ENCODE measurements around the gene SRSF10.
A peak's percentile ranks its signal among the peaks of the same experiment; 100 is the strongest.

The SRSF10 gene

GRCh38 chr1:24010650-24011049 is 30.5 kb upstream of the SRSF10 start:
- ChIA-PET POLR2A (interaction anchor here (1.7 kb wide), 1 partner anchor 9 kb away, joined by 8 read pairs; no protein-coding TSS in a partner anchor), CTCF (interaction anchor here (0.6 to 1.7 kb wide), 3 partner anchors 17 to 77 kb away, joined by 3 to 4 read pairs (median 3); partner anchors contain the start of gene PNRC2)
- no peaks in the 10 kb centered on the region for H3K9me3 ChIP-seq (ENCODE audit: control insufficient read depth, insufficient read depth, low read depth, low read length)
- H3K4me1 ChIP-seq (ENCODE audit: control insufficient read depth, insufficient read depth, low read length): peaks cover 21% of the 10 kb centered on the region
- no peak overlapping the region for H3K4me3 ChIP-seq (ENCODE audit: low read depth, low read length)
- H3K27ac ChIP-seq (ENCODE audit: extremely low read depth, low read depth, low read length): no peak overlapping the region; the same call in 1 of the 2 replicates
- TF ChIP-seq OSR2 (tag by site-specific recombination; IDR thresholded peaks at IDR 0.05): peak; percentile 87
- no peak for TF ChIP-seq ZNF561 (tag by site-specific recombination; IDR thresholded peaks at IDR 0.05; ENCODE audit: borderline replicate concordance)
- TF ChIP-seq ZBTB26 (tag by site-specific recombination; optimal IDR thresholded peaks at IDR 0.05): no peak
- TF ChIP-seq PRDM6 (tag by site-specific recombination; IDR thresholded peaks at IDR 0.05): 0 out of 2 replicates have a peak, but pooled peaks have one; percentile 25
- TF ChIP-seq ZNF10 (tag by site-specific recombination; IDR thresholded peaks at IDR 0.05): peak; percentile 55
- no peak for TF ChIP-seq ZNF629 (tag by site-specific recombination; IDR thresholded peaks at IDR 0.05)
- H3K36me3 ChIP-seq (ENCODE audit: control insufficient read depth in 2 of 2, insufficient read depth in 1 of 2, low read length in 2 of 2): no peaks in the 10 kb centered on the region

- Histone ChIP-seq H3K4me1 (ENCODE audit: control insufficient read depth, insufficient read depth, low read length) (peaks cover 21% of the 10 kb centered on the region), H3K4me3 (ENCODE audit: low read depth, low read length) (no peak overlapping the region), H3K9me3 (ENCODE audit: control insufficient read depth, insufficient read depth, low read depth, low read length) (no peaks in the 10 kb centered on the region), H3K36me3 (ENCODE audit: control insufficient read depth in 2 of 2, insufficient read depth in 1 of 2, low read length in 2 of 2) (no peaks in the 10 kb centered on the region), H3K27ac (ENCODE audit: extremely low read depth, low read depth, low read length) (0 out of 2 replicates have a peak overlapping the region, but pooled peaks have one; percentile 46)
- CTCF ChIA-PET: interaction anchor here (1.0 to 1.5 kb wide), 4 partner anchors 18 to 512 kb away, joined by 3 to 4 read pairs (median 3); no protein-coding TSS in a partner anchor
- POLR2A ChIA-PET: interaction anchor here (1.4 to 1.7 kb wide), 3 partner anchors 10 to 37 kb away, joined by 3 to 9 read pairs (median 8); partner anchors contain the start of gene SRSF10
- no peak for TF ChIP-seq ZNF133 (tag by site-specific recombination; IDR thresholded peaks at IDR 0.05)
- TF ChIP-seq KLF7 (tag by site-specific recombination; IDR thresholded peaks at IDR 0.05; ENCODE audit: borderline replicate concordance): no peak
- no peak for TF ChIP-seq ZNF239 (tag by site-specific recombination; IDR thresholded peaks at IDR 0.05)
- no peak for TF ChIP-seq ZBTB20 (tag by site-specific recombination; IDR thresholded peaks at IDR 0.05)
- TF ChIP-seq KLF9 (tag by site-specific recombination; IDR thresholded peaks at IDR 0.05; ENCODE audit: low read depth): no peak
- no peak for TF ChIP-seq PATZ1 (tag by site-specific recombination; IDR thresholded peaks at IDR 0.05)
- no peak for TF ChIP-seq REST (tag by site-specific recombination; IDR thresholded peaks at IDR 0.05)
- TF ChIP-seq ZNF398 (tag by site-specific recombination; IDR thresholded peaks at IDR 0.05): peak; percentile 24; the same call in 1 of the 2 replicates
- TF ChIP-seq SCRT2 (tag by site-specific recombination; IDR thresholded peaks at IDR 0.05): peak; percentile 94
- TF ChIP-seq GLIS1 (tag by site-specific recombination; IDR thresholded peaks at IDR 0.05): no peak
- no peak for TF ChIP-seq BCL11B (tag by site-specific recombination; IDR thresholded peaks at IDR 0.05; ENCODE audit: low read depth)
- TF ChIP-seq HOXA7 (CRISPR knock-in tag; IDR thresholded peaks at IDR 0.05; ENCODE audit: borderline replicate concordance): no peak
- no peak; the same call in 1 of the 2 replicates for TF ChIP-seq ZNF391 (tag by site-specific recombination; IDR thresholded peaks at IDR 0.05; ENCODE audit: borderline replicate concordance, low read depth)
- no peak for TF ChIP-seq ZNF776 (tag by site-specific recombination; IDR thresholded peaks at IDR 0.05; ENCODE audit: borderline replicate concordance)
- TF ChIP-seq FEZF1 (tag by site-specific recombination; IDR thresholded peaks at IDR 0.05): no peak
- no peak for TF ChIP-seq IKZF3 (tag by site-specific recombination; IDR thresholded peaks at IDR 0.05)
- TF ChIP-seq GFI1B (tag by site-specific recombination; IDR thresholded peaks at IDR 0.05): peak; percentile 88
- no peak for TF ChIP-seq ZNF16 (tag by site-specific recombination; IDR thresholded peaks at IDR 0.05; ENCODE audit: low read depth)
- TF ChIP-seq ZNF175 (tag by site-specific recombination; IDR thresholded peaks at IDR 0.05): no peak
Observed at GRCh38 chr1:24009406-24009805, 29.3 kb upstream of the SRSF10 start.
